Panc1 (cell line): ENCODE results near the gene TMEFF2. TPM values are rescaled to one million over a fixed set of nuclear protein-coding genes. Genes with fewer than 3 reads are reported as not detected.

Experiments
- ATAC-seq: fragments of 200-7000 bp; cut with Tn5 transposase; 2 replicates; pipeline ENCODE4 v1.9.1; 2020; ENCODE audit warnings: mild to moderate bottlenecking, moderate library complexity
- BruUV-seq: library from RNA; stranded (reverse); fragments of 400-500 nt; replicated peaks from 2 replicates; lab custom pipeline; 2021; lab: Mats Ljungman, UMichigan
- CTCF ChIA-PET: fragments of 300-600 bp; sonication (Branson Sonifier 250); formaldehyde crosslinking; loops from one replicate; lab custom pipeline; 2022; ENCODE audit warnings: antibody characterized with exemption; lab: Charles Lee
- POLR2A ChIA-PET: fragments of 300-600 bp; sonication (Branson Sonifier 250); formaldehyde crosslinking; loops from one replicate; lab custom pipeline; 2022; ENCODE audit warnings: antibody characterized with exemption; lab: Charles Lee
- DNase-seq: peaks from one replicate; pipeline ENCODE4 v3.0.0-alpha.2; 2010; ENCODE audit warnings: low read depth, low spot score
- H3K27ac ChIP-seq: 2 replicates; pipeline ENCODE4 v1.5.1; 2011; ENCODE audit warnings: mild to moderate bottlenecking, low read length, inconsistent platforms
- H3K27me3 ChIP-seq: fragments of 200-500 bp; sonication (Bioruptor generic); 2 replicates; pipeline ENCODE4 v1.6.0; 2014; ENCODE audit warnings: low read length, inconsistent platforms; ENCODE audit not compliant: control insufficient read depth, insufficient read depth
- H3K36me3 ChIP-seq: fragments of 200-500 bp; sonication (Bioruptor generic); 2 replicates; pipeline ENCODE4 v1.5.1; 2014; ENCODE audit warnings: inconsistent platforms, mild to moderate bottlenecking, low read length, moderate library complexity; ENCODE audit not compliant: control insufficient read depth, insufficient read depth
- H3K4me1 ChIP-seq: 2 replicates; pipeline ENCODE4 v1.5.1; 2011; ENCODE audit warnings: inconsistent platforms, mild to moderate bottlenecking, low read length, moderate library complexity; ENCODE audit not compliant: control insufficient read depth, insufficient read depth
- H3K4me3 ChIP-seq, 2 experiments: 2 replicates each; pipeline ENCODE4 v1.5.1; 2011 to 2012; ENCODE audit warnings: low read depth in 2 of 2, low read length in 2 of 2, mild to moderate bottlenecking in 2 of 2, inconsistent platforms in 1 of 2, moderate library complexity in 1 of 2
- H3K9me3 ChIP-seq: fragments of 200-500 bp; sonication (Bioruptor generic); 2 replicates; pipeline ENCODE4 v1.5.1; 2014; ENCODE audit warnings: low read depth, mild to moderate bottlenecking, inconsistent platforms, low read length, moderate library complexity; ENCODE audit not compliant: control insufficient read depth, insufficient read depth
- POLR2AphosphoS5 ChIP-seq: IDR thresholded peaks from 2 replicates; pipeline ENCODE4 v1.6.1; 2012; ENCODE audit warnings: mild to moderate bottlenecking, low read depth, low read length, moderate library complexity
- SIN3A ChIP-seq: IDR thresholded peaks from 2 replicates; pipeline ENCODE4 v1.6.1; 2012; ENCODE audit warnings: low read depth, mild to moderate bottlenecking, low read length, moderate library complexity, borderline replicate concordance; ENCODE audit not compliant: insufficient read depth
- TCF7L2 ChIP-seq: IDR thresholded peaks from 2 replicates; pipeline ENCODE4 v1.6.1; 2011; ENCODE audit warnings: mild to moderate bottlenecking, low read depth, low read length, inconsistent platforms
- in situ Hi-C: cut with HindIII; loops from 2 replicates; pipeline ENCODE4 v1.10.0; 2016; ENCODE audit warnings: low sequenced_read_pairs, low pct_unique_long_range_greater_than_20kb
- intact Hi-C: fragments of 100-400 bp; cut with micrococcal nuclease; formaldehyde crosslinking; loops from one replicate; pipeline ENCODE4 v1.10.0; 2022; ENCODE audit not compliant: unreplicated experiment
- total RNA-seq: library from RNA; stranded (reverse); gene quantifications from one replicate; pipeline ENCODE4 v1.2.1, GENCODE V29; 2021; ENCODE audit not compliant: unreplicated experiment
- TF ChIP-seq, protein P1 (sequence below): fragments of 450-650 bp; IDR thresholded peaks from 2 replicates; pipeline ENCODE4 v1.5.1; 2017; ENCODE audit warnings: mild to moderate bottlenecking
- TF ChIP-seq, protein P2 (sequence below), 2 experiments: IDR thresholded peaks; 2 replicates each; pipeline ENCODE4 v1.6.1; 2011 to 2012; ENCODE audit warnings: low read depth in 2 of 2, control low read depth in 1 of 2, low read length in 1 of 2, mild to moderate bottlenecking in 1 of 2, moderate library complexity in 1 of 2; ENCODE audit not compliant: insufficient read depth in 1 of 2

Gene TMEFF2
- total RNA-seq, 1 experiment from 2014 or later, result 1.5 TPM

DNA sequence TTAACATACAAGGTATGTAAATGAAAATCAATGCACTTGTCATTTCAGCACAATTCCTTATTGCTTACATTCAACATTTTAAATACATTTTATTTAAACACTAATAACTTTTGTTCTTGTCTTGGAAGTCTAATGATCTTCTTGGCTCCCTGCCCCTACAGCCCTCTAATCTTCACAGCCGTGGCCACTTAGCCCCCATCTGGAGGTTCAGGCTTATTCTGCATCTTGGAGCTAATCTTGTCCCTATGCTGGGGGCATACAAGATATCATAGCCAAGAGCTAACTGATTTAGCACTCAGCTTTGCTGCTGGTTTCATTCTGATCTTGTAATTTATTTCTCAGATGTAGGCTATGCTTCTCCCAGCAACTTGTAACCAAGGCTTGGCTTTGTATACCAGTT, 140.8 kb downstream of the TMEFF2 start:
- Histone ChIP-seq H3K4me3 (no peak overlapping the region), H3K9me3 (no peaks in the 10 kb centered on the region), H3K36me3 (no peaks in the 10 kb centered on the region), H3K27ac (no peak overlapping the region), H3K27me3 (no peaks in the 10 kb centered on the region), H3K4me1 (no peaks in the 10 kb centered on the region)
- BruUV-seq, result no TSS peak
- ChIA-PET CTCF (no interaction called here), POLR2A (no interaction called here)
- ATAC-seq (no peak), DNase-seq (no peak)
- no peak for TF ChIP-seq TCF7L2
- no peak for TF ChIP-seq POLR2AphosphoS5
- TF ChIP-seq, protein P1, sequence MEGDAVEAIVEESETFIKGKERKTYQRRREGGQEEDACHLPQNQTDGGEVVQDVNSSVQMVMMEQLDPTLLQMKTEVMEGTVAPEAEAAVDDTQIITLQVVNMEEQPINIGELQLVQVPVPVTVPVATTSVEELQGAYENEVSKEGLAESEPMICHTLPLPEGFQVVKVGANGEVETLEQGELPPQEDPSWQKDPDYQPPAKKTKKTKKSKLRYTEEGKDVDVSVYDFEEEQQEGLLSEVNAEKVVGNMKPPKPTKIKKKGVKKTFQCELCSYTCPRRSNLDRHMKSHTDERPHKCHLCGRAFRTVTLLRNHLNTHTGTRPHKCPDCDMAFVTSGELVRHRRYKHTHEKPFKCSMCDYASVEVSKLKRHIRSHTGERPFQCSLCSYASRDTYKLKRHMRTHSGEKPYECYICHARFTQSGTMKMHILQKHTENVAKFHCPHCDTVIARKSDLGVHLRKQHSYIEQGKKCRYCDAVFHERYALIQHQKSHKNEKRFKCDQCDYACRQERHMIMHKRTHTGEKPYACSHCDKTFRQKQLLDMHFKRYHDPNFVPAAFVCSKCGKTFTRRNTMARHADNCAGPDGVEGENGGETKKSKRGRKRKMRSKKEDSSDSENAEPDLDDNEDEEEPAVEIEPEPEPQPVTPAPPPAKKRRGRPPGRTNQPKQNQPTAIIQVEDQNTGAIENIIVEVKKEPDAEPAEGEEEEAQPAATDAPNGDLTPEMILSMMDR, result no peak
- TF ChIP-seq, protein P2, sequence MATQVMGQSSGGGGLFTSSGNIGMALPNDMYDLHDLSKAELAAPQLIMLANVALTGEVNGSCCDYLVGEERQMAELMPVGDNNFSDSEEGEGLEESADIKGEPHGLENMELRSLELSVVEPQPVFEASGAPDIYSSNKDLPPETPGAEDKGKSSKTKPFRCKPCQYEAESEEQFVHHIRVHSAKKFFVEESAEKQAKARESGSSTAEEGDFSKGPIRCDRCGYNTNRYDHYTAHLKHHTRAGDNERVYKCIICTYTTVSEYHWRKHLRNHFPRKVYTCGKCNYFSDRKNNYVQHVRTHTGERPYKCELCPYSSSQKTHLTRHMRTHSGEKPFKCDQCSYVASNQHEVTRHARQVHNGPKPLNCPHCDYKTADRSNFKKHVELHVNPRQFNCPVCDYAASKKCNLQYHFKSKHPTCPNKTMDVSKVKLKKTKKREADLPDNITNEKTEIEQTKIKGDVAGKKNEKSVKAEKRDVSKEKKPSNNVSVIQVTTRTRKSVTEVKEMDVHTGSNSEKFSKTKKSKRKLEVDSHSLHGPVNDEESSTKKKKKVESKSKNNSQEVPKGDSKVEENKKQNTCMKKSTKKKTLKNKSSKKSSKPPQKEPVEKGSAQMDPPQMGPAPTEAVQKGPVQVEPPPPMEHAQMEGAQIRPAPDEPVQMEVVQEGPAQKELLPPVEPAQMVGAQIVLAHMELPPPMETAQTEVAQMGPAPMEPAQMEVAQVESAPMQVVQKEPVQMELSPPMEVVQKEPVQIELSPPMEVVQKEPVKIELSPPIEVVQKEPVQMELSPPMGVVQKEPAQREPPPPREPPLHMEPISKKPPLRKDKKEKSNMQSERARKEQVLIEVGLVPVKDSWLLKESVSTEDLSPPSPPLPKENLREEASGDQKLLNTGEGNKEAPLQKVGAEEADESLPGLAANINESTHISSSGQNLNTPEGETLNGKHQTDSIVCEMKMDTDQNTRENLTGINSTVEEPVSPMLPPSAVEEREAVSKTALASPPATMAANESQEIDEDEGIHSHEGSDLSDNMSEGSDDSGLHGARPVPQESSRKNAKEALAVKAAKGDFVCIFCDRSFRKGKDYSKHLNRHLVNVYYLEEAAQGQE (IDR thresholded peaks at IDR 0.05; ENCODE audit: insufficient read depth in 1 of 2, low read depth in 2 of 2, low read length in 1 of 2), result no peak
- TF ChIP-seq SIN3A, result no peak
- in situ Hi-C loops, result no loop called here
- intact Hi-C loops, result no loop called here

DNA sequence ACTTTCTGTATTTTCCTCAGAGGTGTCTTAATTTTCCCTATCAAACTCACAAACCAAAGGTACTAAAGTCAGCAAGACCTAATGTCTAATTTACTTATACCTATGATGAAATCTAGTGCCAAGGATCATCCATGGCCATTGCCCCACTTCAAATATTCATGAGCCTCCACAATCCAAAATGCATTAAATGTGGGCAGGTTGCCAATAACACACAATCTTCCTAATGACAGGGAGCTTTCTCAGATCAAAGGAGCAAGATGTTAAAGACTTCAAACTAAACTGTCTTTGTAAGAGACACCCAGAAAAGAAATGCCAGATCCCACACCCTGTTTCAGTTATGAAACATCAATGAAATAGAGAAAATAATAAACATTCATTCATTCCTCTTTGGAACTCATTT, 143.2 kb downstream of the TMEFF2 start:
- Histone ChIP-seq H3K4me1 (no peaks in the 10 kb centered on the region), H3K36me3 (no peaks in the 10 kb centered on the region), H3K27ac (no peak overlapping the region), H3K27me3 (no peaks in the 10 kb centered on the region), H3K4me3 (no peak overlapping the region), H3K9me3 (no peaks in the 10 kb centered on the region)
- CTCF ChIA-PET, result no interaction called here
- in situ Hi-C loops (no loop called here), intact Hi-C loops (no loop called here)
- no peak for ATAC-seq
- DNase-seq, result no peak
- POLR2A ChIA-PET, result no interaction called here
- TF ChIP-seq TCF7L2, result no peak
- TF ChIP-seq, protein P1, result no peak
- no peak for TF ChIP-seq POLR2AphosphoS5
- TF ChIP-seq, protein P2 (IDR thresholded peaks at IDR 0.05; ENCODE audit: insufficient read depth in 1 of 2, low read depth in 2 of 2, low read length in 1 of 2), result no peak
- no peak for TF ChIP-seq SIN3A
- no TSS peak for BruUV-seq
